ENCODE measurements around the gene ATXN1.

ATXN1 gene

GRCh38 chr6:16521528-16521927 lies 239.7 kb downstream of the ATXN1 start:
- DNase-seq, result no peak

GRCh38 chr6:16519265-16520242 lies 241.7 kb downstream of the ATXN1 start:
- peak; percentile 20 to 40 for DNase-seq

- DNase-seq, result no peak
These were observed 243.0 kb downstream of the ATXN1 start for GRCh38 chr6:16518265-16518664.

- peak; percentile 30 to 54 for DNase-seq
These were observed 247.0 kb downstream of the ATXN1 start for GRCh38 chr6:16514249-16514648.

- no peak for DNase-seq
These were observed 248.5 kb downstream of the ATXN1 start for GRCh38 chr6:16512544-16513290.

- DNase-seq, result peak in 1 of 2 donors; percentile 23
These were observed 249.4 kb downstream of the ATXN1 start for GRCh38 chr6:16511723-16512489.

GRCh38 chr6:16511040-16511660 lies 250.1 kb downstream of the ATXN1 start:
- DNase-seq, result peak; percentile 69 to 75

- DNase-seq, result no peak
These were observed 251.0 kb downstream of the ATXN1 start for GRCh38 chr6:16510245-16510644.

GRCh38 chr6:16508959-16509358 lies 252.3 kb downstream of the ATXN1 start:
- no peak for DNase-seq

GRCh38 chr6:16505711-16506357 lies 255.4 kb downstream of the ATXN1 start:
- peak; percentile 61 to 65 for DNase-seq

- DNase-seq, result no peak
These were observed 256.7 kb downstream of the ATXN1 start for GRCh38 chr6:16504609-16505008.

- no peak for DNase-seq
These were observed 257.3 kb downstream of the ATXN1 start for GRCh38 chr6:16503970-16504415.

- DNase-seq, result no peak
These were observed 258.0 kb downstream of the ATXN1 start for GRCh38 chr6:16503241-16503775.

GRCh38 chr6:16498957-16499356 lies 262.3 kb downstream of the ATXN1 start:
- no peak for DNase-seq

- DNase-seq, result no peak
These were observed 263.0 kb downstream of the ATXN1 start for GRCh38 chr6:16498237-16498636.

GRCh38 chr6:16496991-16497801 lies 264.1 kb downstream of the ATXN1 start:
- DNase-seq, result no peak

- DNase-seq, result no peak
These were observed 265.1 kb downstream of the ATXN1 start for GRCh38 chr6:16496210-16496609.

- no peak for DNase-seq
These were observed 266.5 kb downstream of the ATXN1 start for GRCh38 chr6:16494793-16495192.

GRCh38 chr6:16493802-16494201 lies 267.5 kb downstream of the ATXN1 start:
- no peak for DNase-seq

- no peak for DNase-seq
These were observed 268.1 kb downstream of the ATXN1 start for GRCh38 chr6:16493112-16493511.
